SHP77 treated with DMSO at 0.1 percent for 48 hours (cell line): ENCODE measurements around the gene ADAMTS2.

ENCODE experiments used
- DNase-seq: peaks from one replicate; lab custom pipeline; 2025; lab: John Stamatoyannopoulos, UW

Gene ADAMTS2

DNA sequence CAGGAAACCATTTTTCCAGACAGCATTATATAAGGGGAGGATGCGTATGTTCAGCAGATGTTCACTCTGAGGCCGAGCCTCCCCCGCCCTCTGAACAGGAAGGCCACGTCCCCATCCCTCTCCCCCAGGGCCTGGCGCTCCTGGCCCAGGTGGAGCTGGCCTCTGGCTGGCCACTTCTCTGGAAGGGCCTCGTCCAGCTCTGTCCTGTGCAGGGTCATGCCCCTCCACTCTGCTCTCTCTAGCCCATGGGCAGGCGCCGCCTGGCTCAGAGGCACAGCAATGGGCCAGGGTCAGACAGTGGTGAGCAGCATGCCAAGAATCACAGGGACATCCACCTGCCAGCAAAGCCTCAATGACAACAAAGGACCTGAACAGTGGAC is 34.2 kb downstream of the ADAMTS2 start:
- no peak for DNase-seq

DNA sequence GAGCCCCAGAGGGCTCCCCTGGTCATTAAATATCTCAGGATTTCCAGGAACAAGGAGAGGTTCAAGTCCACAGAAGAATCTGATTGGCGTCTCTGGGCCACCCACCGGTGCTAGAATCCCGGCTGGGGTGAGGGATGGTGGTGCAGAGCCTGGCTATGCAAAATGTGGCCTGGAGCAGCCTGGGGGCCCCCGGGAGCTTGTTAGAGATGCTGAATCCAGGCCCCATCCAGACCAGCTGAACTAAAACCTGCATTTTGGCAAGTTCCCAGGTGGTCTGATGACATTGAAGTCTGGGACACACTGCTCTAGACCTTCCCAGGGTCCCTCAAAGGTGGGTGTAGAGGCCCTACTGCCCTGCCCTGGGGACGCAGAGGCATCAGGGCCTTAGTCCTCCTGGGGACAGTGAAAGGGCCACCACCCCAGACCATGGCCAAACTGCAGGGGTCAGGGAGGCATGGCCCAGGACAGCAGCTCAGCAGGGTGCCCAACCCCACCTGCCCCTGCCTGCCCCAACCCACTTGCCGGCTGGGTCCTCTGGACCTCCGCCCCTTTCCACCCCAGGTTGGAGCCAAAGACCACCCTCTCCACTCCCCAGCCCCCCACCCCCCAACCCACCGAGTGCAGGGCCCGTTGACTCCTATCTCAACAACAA is 34.7 kb downstream of the ADAMTS2 start:
- DNase-seq: no peak

DNA sequence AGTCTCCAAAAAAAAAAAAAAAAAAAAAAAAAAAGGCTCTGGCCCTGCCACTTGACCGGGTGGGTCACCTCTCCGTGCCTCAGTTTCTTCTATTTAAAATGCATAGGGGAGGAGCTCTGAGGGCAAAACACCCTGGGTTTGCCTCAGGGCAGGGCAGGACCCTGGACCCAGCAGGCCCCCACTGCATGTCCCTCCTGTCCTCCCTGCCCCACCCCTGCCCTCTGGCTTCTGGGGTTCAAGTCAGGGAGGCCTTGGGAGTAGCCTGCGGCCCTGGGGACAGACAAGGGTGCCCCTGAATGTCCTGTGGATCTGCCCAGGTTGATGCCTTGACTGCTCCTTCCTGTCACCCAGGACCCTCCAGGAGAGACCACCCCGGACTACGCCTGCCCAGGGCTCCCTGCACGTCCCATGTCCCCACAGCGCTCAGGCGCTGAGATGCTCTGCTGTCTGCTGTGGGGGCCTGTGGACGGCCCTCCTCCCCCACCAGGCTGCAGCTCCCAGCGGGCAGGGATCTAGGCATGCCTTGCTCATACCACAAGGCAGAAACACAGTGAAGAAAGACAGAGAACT is 35.4 kb downstream of the ADAMTS2 start:
- DNase-seq: no peak

DNA sequence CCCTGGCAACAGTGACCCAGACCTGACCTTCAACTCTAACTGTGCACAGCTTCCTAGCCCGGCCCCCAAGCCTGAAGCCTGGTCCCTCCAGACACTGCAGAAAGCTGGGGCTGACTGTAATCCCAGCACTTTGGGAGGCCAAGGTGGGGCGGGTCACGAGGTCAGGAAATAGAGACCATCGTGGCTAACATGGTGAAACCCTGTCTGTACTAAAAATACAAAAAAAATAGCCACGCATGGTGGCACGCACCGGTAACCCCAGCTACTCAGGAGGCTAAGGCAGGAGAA is 35.9 kb downstream of the ADAMTS2 start:
- no peak for DNase-seq

DNA sequence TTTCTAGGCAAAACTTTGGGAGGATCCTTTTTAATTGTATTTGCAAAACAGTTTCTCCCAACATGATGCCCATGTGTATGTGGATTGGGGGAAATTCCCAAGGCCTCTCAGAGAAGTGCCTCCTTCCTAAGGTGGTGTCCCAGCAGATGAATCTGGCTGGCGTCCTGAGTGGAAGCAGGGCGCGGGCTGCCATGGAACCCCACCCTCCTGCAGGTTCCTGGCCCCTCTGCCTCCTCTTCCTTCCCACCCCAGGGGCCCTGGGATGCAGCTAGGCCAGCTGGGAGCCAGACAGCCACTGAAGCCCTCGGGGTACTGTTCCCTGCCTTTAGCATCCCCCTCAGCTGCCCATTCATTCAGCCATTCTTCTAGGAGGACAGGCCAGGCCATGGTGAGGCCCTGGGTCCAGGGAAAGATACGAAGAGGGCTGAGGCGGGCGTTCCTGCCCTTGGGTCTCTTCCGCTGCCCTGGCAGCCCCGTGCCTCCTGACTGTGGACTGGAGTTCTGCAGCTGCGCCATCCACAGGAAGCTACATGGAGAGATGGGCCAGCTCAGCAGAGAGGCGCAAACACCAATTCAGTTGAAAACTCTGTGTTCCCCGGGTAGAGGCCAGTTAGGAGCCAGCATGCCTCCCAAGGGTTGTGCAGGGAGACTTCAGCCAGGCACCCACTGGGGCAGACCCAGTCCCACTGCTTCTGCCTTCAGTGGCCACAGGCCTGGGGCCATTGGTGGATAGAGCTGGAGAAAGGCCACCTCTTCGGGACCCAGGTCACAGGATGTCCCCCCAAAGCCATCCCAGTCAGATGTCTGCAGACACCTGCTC is 36.5 kb downstream of the ADAMTS2 start:
- no peak for DNase-seq

DNA sequence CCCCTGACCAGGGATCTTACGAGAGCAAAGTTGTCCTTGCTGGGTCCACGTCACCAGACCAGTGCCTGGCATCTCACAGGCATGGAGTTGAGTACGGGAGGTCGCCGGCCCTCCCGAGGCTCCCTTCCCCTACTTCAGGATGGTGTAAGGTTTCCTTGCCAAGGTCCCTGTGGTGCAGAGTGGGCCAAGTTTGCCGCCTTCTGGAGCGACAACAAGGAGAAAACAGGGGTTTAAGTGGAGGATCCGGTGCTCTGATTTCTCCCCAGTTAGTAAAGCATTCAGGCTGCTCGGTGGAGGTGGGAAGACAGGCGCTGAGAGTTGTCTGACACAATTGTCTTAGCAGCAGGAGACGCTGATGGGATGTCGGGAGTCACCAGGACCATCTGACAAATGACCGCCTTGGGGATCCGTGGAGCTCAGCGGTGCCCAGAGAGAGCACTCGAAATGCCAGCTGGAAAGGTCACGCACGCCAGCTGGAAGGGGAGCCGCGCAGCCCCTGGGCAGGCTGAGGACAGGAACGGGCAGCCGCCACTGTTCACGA is 37.3 kb downstream of the ADAMTS2 start:
- no peak for DNase-seq

DNA sequence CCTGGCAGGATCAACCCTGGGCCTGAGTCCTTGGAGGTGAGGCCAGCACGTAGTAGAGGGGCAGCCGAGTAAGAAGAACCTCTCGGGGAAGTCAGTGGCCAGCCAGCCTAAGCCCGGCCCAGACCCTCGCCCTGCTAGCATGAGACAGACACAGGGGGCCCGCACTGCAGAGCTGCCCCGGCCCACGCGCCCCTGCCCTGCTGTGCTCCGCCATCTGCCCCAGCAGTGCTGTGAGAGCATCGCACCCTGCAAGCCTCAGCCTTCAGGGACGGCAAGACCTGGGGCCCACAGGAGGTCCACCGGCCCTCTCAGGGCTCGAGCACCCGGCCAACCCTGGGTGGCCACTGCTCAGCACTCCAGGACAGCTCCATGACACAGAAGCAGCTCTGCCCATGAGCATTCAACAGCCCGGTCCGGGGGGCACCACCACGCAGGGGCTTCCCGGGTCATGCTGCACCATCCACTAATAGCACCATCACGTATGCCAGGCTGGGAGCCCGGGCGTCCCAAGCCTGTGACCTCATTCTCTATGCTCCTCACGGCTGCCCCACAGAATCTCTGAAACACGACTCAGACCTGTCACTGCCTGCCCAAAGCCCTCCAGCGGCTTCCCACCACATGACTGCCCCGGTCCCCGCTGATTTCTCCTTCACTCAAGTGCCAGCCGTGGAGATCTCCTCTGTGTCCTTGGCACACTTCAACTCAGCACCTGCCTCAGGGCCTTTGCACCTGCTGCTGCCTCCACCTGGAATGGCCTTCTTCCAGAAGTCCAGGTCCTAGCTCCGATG is 38.1 kb downstream of the ADAMTS2 start:
- no peak for DNase-seq

DNA sequence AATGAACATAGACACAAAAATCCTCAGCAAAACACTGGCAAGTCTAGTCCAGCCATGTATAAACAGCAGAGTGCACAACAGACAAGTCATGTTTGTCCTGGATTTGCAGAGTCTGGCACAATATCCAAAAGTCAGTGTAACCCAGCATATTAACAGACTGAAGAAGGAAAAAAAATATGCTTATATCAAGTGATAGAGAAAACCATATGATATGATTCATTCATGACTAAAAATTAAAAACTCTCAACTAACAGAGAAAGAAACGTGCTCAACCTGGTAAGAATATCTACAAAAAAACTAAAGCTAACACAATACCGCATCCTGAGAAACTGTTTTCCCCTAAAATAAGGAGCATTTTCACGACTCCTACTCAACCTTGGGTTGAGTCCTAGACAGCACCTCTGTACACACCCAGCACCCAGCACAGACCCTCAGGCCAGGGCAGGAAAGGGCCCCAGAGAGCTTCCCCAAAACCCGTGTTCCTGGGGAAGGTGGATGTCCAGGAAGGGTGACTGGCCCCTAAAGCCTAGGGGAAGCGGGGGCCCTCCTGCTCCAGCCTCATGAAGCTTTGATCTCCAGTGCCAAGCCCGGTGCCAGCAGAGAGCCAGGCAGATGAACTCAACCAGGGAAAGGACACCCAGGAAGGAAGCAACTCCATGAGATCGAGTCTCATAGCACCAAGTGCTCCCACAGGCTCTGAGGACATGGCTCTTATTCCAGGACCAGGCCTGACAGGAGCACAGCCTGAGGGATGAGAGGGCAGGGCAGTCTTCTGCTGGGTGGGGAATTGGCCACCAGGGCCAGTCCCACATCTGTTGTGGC is 38.9 kb downstream of the ADAMTS2 start:
- DNase-seq: no peak

DNA sequence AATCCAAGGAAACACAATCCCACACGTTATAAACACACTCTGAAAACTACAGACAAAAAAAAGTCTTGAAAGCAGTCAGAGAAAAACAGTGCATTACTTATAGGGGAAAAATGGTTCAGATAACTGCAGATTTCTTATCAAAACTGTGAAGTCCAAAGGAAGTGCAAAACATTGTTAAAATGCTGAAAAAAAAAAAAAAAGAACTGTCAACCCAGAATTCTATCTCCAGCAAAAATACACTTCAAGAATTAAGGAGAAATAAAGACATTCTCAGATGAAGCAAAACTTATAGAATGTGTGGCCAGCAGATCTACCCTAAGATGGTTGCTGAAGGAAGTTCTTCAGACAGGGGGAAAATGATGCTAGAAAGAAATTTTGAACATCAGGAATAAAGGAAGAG is 40.4 kb downstream of the ADAMTS2 start:
- no peak for DNase-seq

DNA sequence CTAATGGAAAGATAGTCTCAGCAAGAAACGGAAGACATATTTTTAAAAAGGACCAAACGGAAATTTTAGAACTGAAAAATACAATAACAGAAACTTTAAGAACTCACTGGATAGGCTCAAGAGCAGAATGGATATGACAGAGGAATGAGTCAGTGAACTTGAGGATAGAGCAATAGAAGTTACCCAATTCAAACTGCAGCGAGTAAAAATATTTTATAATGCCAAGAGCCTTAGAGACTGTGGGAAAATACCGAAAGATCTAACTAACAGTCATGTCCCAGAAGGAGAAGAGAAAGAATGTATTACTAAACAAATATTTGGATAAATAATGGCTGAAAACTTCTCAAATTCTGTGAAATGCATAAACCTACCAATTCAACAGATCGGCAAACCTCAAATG is 40.8 kb downstream of the ADAMTS2 start:
- DNase-seq: no peak

DNA sequence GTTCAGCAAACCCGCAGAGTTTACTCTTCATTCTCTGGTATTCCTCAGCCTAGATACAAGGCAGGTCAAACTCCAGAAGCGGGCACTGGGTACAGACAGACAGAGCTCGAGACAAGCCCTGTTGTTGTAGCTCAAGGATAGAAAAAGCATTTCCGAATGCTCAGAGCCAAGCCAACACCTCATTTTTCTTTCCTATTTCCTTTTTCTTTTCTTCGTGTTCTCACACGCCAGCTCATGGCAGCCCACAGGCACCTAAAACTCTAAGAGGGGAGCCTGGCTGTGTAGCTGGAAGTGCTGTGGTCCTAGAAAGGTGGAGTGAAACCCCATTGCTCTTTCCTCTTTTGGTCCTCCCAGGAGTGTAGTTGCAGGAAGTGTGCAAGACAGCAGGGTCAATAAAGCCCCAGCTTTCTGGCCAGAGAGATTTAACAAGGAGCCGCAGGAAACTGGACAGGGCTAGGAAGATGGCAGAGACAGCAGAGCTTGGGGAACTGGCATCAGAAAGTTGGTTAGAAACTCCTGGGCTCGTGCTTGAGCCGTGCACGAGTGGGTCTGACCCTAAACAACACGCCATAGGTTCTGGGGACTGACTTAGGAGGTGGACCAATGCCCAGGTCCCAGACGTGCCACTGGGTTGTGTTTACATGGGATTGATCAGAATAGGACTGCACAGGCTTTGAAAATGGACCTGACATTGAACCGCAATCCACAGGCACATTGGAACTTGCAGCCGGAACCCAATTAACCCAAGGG is 41.6 kb downstream of the ADAMTS2 start:
- DNase-seq: no peak

DNA sequence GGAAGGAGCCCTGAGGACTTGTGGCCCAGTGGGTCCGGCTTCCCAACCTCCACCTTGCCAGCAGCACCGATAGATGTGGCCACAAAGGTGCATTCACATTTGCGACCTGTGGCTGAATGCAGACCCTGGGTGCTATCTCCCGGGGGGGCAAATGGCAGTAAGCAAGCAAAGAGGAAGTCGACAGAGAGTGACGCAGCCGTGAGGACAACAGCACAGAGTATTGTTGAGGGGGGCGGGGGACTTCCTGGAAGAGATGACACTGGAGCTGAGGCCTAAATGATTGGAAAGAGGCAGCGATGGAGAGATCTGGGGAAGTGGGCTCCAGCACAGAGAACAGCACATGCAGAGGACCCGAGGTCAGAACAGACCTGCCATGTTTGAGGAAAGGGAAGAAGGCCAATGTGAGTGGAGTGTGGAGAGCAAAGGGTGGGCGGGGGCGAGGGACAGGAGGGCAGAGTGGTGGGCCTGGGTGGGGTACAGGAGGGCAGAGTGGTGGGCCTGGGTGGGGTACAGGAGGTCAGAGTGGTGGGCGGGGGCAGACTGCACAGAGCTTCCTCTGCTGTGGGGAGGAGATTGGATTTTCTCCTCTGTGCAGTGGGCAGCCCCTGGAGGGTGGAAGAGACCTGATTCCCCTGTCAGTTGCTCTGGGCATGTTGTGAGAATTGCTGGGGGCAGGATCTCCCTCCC is 42.6 kb downstream of the ADAMTS2 start:
- DNase-seq: no peak

DNA sequence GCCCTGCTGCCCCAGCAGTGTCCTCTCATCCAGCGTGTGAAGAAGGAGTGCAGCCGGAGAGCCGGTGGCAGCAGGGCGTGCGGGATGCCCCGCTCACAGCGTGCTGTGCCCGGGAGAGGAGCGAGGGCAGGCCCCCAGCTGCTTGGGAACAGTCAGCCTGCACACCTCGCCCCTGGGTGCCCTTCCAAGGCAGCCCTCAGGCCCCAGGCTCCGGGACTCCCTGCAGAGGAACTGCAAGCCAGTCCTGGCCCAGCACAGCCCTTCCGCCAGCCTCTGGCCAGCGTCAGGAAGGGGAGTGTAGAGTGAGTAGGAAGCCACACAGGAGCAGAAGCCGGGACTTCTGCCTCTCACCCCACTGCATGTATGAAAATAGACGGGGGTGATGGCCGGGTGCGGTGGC is 43.5 kb downstream of the ADAMTS2 start:
- DNase-seq: no peak

DNA sequence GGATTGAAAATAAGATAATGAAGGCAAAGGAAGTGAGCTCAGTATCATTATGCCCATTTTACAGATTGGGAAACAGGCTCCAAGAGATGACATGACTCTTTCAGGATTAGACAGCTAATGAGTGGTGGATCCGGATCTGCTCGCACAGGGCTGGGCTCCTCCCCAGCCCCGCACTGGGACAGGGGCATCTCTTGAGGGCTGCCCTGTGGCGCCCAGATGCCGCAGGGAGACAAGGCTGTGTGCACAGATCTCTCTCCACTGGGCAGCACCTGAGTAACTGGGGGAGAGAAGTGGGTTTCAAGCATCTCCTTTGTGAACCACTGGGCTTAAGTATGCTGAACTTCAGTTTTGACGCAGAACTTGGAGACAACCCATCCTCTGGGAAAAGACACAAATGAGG is 43.9 kb downstream of the ADAMTS2 start:
- no peak for DNase-seq

DNA sequence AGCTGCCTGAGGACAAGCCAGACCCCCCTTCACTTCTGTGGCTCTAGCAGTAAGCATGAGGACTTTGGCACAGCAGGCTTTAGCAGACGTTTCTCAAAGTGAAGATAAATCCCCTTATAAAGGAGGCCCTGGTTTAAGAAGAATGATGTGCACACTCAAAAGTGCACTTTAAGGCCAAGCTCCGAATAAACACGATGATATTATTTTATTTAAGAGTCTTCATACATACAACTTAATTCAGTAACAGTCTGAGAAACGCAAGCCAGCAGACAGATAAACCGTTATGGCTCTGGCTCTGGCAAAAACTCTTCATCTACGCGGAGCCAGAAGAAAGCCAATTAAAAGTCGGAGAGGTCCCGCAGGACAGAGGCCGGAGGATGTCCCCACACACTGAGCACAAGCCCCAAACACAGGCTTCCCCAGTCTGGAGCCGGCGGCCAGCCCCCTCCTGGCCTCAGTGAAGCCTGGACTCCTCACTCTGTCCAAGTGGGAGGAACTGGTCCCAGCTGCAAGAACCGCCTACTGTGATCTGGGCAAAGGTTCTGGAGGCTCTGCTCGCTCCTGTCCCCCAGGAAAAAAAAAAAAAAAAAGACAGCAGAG is 44.6 kb downstream of the ADAMTS2 start:
- DNase-seq: no peak

DNA sequence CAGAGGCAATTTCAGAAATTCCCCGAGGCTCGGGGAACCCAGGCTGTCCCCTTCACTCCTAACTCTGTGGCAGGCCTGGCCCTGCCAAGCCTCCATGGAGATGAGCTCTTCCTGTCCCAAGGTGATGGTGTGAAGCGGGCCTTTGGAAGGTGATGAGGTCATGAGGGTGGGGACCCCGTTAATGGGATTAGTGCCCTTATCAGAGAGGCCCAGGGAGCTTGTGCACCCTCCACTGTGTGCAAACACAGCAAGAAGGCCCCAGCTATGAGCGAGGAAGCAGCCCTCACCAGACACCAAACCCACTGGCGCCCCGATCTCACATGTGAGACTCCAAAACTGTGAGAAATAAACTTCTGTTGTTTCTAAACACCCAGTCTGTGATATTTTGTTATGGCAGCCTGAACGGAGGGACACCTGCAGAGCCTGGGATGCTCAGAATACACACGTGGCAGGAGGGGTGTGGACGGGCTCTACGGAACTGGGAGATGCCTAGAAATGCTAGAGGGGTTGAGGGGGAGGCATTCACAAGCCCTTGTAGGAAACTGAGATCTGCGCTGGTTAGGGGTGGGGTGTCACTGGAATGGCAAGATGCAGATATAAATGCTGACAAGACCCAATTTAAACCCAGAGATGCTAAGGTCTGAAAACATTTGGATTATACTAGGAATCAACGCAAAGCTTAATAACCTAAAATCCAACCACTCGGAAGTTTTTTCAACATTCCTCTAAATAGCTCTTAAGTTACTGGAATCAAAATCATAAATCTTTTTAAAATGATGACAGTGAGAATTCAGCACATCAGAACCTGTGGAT is 46.9 kb downstream of the ADAMTS2 start:
- no peak for DNase-seq

DNA sequence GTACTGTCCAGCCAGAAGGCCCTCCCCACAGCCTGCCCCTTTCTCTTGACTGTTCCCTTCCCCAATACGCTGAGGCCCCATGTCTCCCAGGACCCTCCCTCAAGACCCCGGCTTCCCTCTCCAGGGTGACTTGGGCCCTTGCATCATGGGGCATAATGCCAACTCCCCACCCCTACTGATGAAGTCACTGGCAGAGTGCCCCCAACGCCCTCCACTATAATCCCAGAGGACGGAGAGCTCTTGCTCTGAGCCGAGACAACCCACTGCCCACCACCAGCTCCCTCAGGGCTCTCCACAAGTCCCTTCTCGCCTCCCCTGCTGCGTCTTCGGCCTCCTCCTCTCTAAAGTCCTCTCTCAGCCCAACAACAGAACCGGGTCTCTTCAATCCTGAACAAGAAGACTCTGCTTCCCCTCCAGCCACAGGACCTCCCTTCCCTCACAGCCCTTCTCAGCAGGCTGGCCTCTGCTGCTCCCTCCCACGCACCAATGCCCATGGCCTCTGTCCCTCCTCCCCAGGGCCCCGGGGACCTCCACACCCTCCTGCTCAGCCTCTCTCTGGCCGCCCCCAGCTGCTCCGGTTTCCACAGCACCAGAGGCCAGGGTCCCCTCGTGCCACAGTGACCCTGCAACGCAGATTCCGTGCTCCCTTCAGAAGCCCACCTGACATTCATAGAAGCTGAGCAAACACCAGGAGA is 47.6 kb downstream of the ADAMTS2 start:
- DNase-seq: no peak

DNA sequence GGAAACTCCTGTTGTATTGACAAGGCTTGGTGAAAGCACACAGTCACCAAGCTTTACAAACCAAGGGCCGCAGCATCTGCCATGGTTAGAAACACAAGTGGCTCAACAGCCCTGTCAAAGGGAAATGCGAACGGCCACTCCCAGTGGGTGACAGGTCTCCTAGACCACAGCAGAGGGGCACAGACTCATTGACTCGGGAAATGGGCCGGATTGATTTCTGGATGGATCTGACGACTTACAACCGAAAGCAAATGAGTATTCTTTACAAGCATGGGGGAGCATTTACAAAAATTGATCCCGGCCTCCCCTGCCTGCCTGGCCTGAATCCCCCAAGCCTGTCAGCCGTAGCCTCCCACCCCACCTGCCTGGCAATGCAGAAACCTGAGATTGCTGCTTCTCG is 48.2 kb downstream of the ADAMTS2 start:
- no peak for DNase-seq
